ENCODE data around the gene RNASE11.

RNASE11 gene

DNA sequence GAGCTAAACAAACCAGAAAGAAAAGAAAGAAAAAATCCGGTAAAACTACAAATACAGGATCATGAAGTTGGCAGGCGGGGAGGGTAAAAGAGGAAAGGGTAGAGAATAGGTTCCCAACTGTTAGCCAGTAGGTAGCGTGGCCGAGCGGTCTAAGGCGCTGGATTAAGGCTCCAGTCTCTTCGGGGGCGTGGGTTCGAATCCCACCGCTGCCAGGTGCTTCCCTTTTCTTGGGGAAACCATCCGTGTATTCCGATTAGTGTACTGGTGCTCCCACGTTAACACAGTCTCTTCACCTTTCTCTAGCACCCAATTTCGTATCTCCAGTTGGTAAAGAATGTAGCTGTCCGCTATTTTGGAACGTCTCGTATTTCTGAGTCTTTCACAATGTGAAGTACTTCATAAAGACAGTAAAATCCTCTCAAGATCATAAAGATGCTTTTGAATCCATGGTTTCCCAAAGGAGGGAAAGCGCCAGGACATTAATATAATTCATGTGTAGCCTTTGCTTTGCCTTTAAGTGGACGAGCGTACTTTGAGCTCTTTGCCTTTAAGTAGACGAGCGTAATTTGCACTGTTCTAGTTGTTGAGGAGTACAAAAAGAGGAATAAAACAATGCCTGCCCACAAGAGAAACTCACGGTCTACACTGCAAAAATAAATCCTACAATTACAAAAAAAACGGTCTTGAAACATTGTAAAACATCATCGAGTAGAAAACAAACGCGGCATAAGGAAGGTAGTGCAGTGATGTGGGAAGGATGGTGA lies 22.4 kb upstream of the RNASE11 start:
- Histone ChIP-seq H2AFZ (ENCODE audit: low read length) (peak overlapping the region; percentile 9; the same call in 1 of the 2 replicates), H3K27ac (ENCODE audit: low read depth, low read length, poor library complexity, severe bottlenecking) (no peak overlapping the region)

GRCh38 chr14:20609215-20610001 lies 21.6 kb upstream of the RNASE11 start:
- no peaks in the 10 kb centered on the region; the same call in 1 of the 2 replicates for H3K27me3 ChIP-seq (ENCODE audit: insufficient read depth, low read length)
- no peak for TF ChIP-seq EZH2 (IDR thresholded peaks at IDR 0.05; ENCODE audit: borderline replicate concordance, low read length)
- TF ChIP-seq CTCF (IDR thresholded peaks at IDR 0.05; ENCODE audit: low read length): peak; percentile 99
- H3K9me2 ChIP-seq (ENCODE audit: low read depth, low read length): no peaks in the 10 kb centered on the region
- peaks cover 43% of the 10 kb centered on the region for H3K4me1 ChIP-seq (ENCODE audit: insufficient read depth, low read length, severe bottlenecking)
- peak overlapping the region; percentile 98 for H3K4me3 ChIP-seq (ENCODE audit: low read depth, low read length, poor library complexity, severe bottlenecking)
- peak overlapping the region; percentile 9; the same call in 1 of the 2 replicates for H2AFZ ChIP-seq (ENCODE audit: low read length)
- peak overlapping the region; percentile 96 for H3K4me2 ChIP-seq (ENCODE audit: low read length)
- peak overlapping the region; percentile 64 for H3K9ac ChIP-seq (ENCODE audit: low read length)
- H3K79me2 ChIP-seq (ENCODE audit: insufficient read depth, low read length): no peaks in the 10 kb centered on the region
- no peaks in the 10 kb centered on the region for H4K20me1 ChIP-seq (ENCODE audit: insufficient read depth, low read length)
- no peaks in the 10 kb centered on the region for H3K36me3 ChIP-seq (ENCODE audit: insufficient read depth, low read length)
- H3F3A ChIP-seq (ENCODE audit: insufficient read depth, low read length): peaks cover 8% of the 10 kb centered on the region
- H3K9me3 ChIP-seq (ENCODE audit: low read length): no peaks in the 10 kb centered on the region
- no peak overlapping the region for H3K27ac ChIP-seq (ENCODE audit: low read depth, low read length, poor library complexity, severe bottlenecking)

More for the DNA sequence above, 22.4 kb upstream of the RNASE11 start:
- H3K36me3 ChIP-seq (ENCODE audit: insufficient read depth, low read length): no peaks in the 10 kb centered on the region
- peak overlapping the region; percentile 98 for H3K4me3 ChIP-seq (ENCODE audit: low read depth, low read length, poor library complexity, severe bottlenecking)
- no peaks in the 10 kb centered on the region for H3K9me3 ChIP-seq (ENCODE audit: low read length)
- H3K4me1 ChIP-seq (ENCODE audit: insufficient read depth, low read length, severe bottlenecking): peaks cover 50% of the 10 kb centered on the region
- peaks cover 8% of the 10 kb centered on the region for H3F3A ChIP-seq (ENCODE audit: insufficient read depth, low read length)
- peak overlapping the region; percentile 64 for H3K9ac ChIP-seq (ENCODE audit: low read length)
- no peaks in the 10 kb centered on the region for H3K9me2 ChIP-seq (ENCODE audit: low read depth, low read length)
- peak overlapping the region; percentile 96 for H3K4me2 ChIP-seq (ENCODE audit: low read length)
- H4K20me1 ChIP-seq (ENCODE audit: insufficient read depth, low read length): no peaks in the 10 kb centered on the region
- no peaks in the 10 kb centered on the region; the same call in 1 of the 2 replicates for H3K27me3 ChIP-seq (ENCODE audit: insufficient read depth, low read length)
- no peak for TF ChIP-seq EZH2 (IDR thresholded peaks at IDR 0.05; ENCODE audit: borderline replicate concordance, low read length)
- no peak for TF ChIP-seq CTCF (IDR thresholded peaks at IDR 0.05; ENCODE audit: low read length)
- no peaks in the 10 kb centered on the region for H3K79me2 ChIP-seq (ENCODE audit: insufficient read depth, low read length)

- H3K9ac ChIP-seq (ENCODE audit: low read length): no peak overlapping the region; the same call in 1 of the 2 replicates
- H3K9me2 ChIP-seq (ENCODE audit: low read depth, low read length): no peaks in the 10 kb centered on the region
- TF ChIP-seq CTCF (IDR thresholded peaks at IDR 0.05; ENCODE audit: low read length) (no peak), EZH2 (IDR thresholded peaks at IDR 0.05; ENCODE audit: borderline replicate concordance, low read length) (no peak)
- peaks cover 8% of the 10 kb centered on the region for H3F3A ChIP-seq (ENCODE audit: insufficient read depth, low read length)
- no peaks in the 10 kb centered on the region for H4K20me1 ChIP-seq (ENCODE audit: insufficient read depth, low read length)
- H3K4me3 ChIP-seq (ENCODE audit: low read depth, low read length, poor library complexity, severe bottlenecking): peak overlapping the region; percentile 98
- H3K79me2 ChIP-seq (ENCODE audit: insufficient read depth, low read length): no peaks in the 10 kb centered on the region
- no peaks in the 10 kb centered on the region; the same call in 1 of the 2 replicates for H3K27me3 ChIP-seq (ENCODE audit: insufficient read depth, low read length)
- H3K27ac ChIP-seq (ENCODE audit: low read depth, low read length, poor library complexity, severe bottlenecking): no peak overlapping the region
- peak overlapping the region; percentile 96 for H3K4me2 ChIP-seq (ENCODE audit: low read length)
- H3K9me3 ChIP-seq (ENCODE audit: low read length): no peaks in the 10 kb centered on the region
- no peaks in the 10 kb centered on the region for H3K36me3 ChIP-seq (ENCODE audit: insufficient read depth, low read length)
- H2AFZ ChIP-seq (ENCODE audit: low read length): no peak overlapping the region
- H3K4me1 ChIP-seq (ENCODE audit: insufficient read depth, low read length, severe bottlenecking): peaks cover 37% of the 10 kb centered on the region
These were observed 20.7 kb upstream of the RNASE11 start for GRCh38 chr14:20608383-20609110.
